ENCODE measurements around the gene PRDM7. TPM values are rescaled to one million over a fixed set of nuclear protein-coding genes. Genes with fewer than 3 reads are reported as not detected.

The PRDM7 gene
- total RNA-seq, 1 donor from 2014 or later, result not detected

- peak; percentile 97 for DNase-seq
- ATAC-seq, result peak; percentile 92
- intact Hi-C loops (cut with DNase I), result no loop called here
- peak overlapping the region; percentile 77 for H3K27ac ChIP-seq
- H3K4me1 ChIP-seq, result peaks cover 30% of the 10 kb centered on the region
- no peaks in the 10 kb centered on the region for H3K36me3 ChIP-seq
- peaks cover 7% of the 10 kb centered on the region for H3K27me3 ChIP-seq
- H3K4me3 ChIP-seq, result peak overlapping the region; percentile 83
- H3K9me3 ChIP-seq, result no peaks in the 10 kb centered on the region
- no peak for TF ChIP-seq CTCF (IDR thresholded peaks at IDR 0.05)
These were observed 54.7 kb downstream of the PRDM7 start for GRCh38 chr16:90022209-90023077.

- Histone ChIP-seq H3K36me3 (no peaks in the 10 kb centered on the region), H3K27me3 (peaks cover 7% of the 10 kb centered on the region), H3K27ac (no peak overlapping the region), H3K9me3 (no peaks in the 10 kb centered on the region), H3K4me3 (no peak overlapping the region), H3K4me1 (peaks cover 30% of the 10 kb centered on the region)
- TF ChIP-seq CTCF (IDR thresholded peaks at IDR 0.05), result no peak
- ATAC-seq (peak; percentile 2), DNase-seq (no peak)
- intact Hi-C loops (cut with DNase I), result no loop called here
These were observed 56.2 kb downstream of the PRDM7 start for GRCh38 chr16:90020838-90021382.

DNA sequence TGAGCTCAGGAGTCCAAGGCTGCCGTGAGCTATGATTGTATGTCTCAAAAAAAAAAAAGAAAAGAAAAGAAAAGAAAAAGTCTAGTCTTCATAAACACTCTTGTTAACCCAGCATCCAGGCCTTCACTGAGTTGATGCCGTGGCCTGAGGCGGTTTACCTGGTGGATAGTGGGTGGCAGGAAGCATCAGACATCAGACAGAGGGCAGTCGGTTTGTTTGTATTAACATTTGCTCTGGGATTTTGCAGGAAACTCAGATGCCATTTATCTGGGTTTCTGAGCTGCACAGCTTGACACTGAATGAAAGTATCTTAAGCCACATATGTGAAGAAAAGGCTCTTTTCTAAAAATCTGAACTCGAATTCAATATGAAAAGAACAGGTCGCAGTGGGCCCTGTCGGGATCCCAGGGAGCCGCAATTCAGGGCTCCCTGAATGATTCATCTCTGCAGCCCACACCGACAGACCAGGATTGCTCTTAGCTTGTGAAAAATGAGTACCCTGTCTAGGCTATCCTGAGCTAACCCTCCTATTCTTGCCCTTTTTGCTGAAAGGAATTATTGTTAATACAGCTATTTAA, 56.8 kb downstream of the PRDM7 start:
- Histone ChIP-seq H3K4me1 (peaks cover 30% of the 10 kb centered on the region), H3K9me3 (no peaks in the 10 kb centered on the region), H3K27me3 (peaks cover 7% of the 10 kb centered on the region), H3K36me3 (no peaks in the 10 kb centered on the region), H3K4me3 (peak overlapping the region; percentile 55), H3K27ac (peak overlapping the region; percentile 17)
- ATAC-seq, result no peak
- no peak for DNase-seq
- intact Hi-C loops (cut with DNase I), result no loop called here
- no peak for TF ChIP-seq CTCF (IDR thresholded peaks at IDR 0.05)

GRCh38 chr16:90019543-90020259, 57.4 kb downstream of the PRDM7 start:
- DNase-seq, result peak; percentile 78
- intact Hi-C loops (cut with DNase I), result no loop called here

More at GRCh38 chr16:90019543-90020259, 57.4 kb downstream of the PRDM7 start:
- peak; percentile 76 for ATAC-seq
- Histone ChIP-seq H3K27ac (peak overlapping the region; percentile 17), H3K4me3 (peak overlapping the region; percentile 55), H3K36me3 (no peaks in the 10 kb centered on the region), H3K9me3 (no peaks in the 10 kb centered on the region), H3K4me1 (peaks cover 30% of the 10 kb centered on the region), H3K27me3 (peaks cover 7% of the 10 kb centered on the region)
- peak; percentile 5 for TF ChIP-seq CTCF (IDR thresholded peaks at IDR 0.05)
